ENCODE measurements around the gene OR2M7. TPM values are rescaled to one million over a fixed set of nuclear protein-coding genes. Genes with fewer than 3 reads are reported as not detected.

OR2M7 gene, protein sequence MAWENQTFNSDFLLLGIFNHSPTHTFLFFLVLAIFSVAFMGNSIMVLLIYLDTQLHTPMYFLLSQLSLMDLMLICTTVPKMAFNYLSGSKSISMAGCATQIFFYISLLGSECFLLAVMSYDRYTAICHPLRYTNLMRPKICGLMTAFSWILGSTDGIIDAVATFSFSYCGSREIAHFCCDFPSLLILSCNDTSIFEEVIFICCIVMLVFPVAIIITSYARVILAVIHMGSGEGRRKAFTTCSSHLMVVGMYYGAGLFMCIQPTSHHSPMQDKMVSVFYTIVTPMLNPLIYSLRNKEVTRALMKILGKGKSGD
- not detected in 2 replicates for total RNA-seq

DNA sequence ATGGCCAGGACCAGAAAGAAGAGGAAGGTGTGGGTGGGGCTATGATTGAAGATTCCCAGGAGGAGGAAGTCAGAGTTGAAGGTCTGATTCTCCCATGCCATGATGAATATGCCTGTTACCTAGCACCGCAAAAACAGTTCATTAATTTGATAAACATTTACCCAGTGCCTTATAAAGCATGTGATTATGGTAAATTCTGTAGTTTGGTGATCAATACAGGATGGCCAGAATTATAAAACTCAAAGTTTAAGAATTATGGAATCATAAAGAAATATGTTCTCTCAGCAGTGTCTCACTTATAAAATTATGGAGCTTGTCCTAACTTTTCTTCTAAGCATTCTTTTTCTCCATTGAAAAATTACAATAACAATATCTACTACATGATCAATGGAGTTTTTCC, at the start of gene OR2M7:
OR2M7 (minus strand) TSS at position 101 of the 400 bp plus-strand sequence; CDS start at position 101, 0 bp downstream.

DNA sequence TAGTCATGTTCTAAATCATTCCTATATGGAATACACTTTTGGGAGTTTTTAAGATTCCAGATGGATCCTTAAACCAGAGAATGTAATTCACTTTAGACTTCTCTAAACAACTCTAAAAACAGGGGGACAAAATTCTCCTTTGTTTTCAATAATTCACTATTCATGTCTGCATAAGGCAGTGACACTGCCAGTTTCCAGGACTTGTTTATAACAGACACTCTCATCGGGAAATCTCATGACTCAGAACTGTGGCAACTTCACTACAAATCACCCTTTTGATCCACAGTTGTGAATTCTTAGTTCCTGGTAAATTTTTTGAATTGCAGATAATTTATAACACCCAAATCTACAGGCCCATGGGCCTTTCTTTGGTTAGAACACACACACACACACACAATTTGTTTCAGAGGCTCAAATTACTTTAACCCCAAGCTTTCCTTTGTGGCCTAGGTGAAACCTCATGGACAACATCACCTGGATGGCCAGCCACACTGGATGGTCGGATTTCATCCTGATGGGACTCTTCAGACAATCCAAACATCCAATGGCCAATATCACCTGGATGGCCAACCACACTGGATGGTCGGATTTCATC, 36.9 kb upstream of the OR2M7 start, which contains the start of gene OR2T4:
OR2T4 (plus strand) TSS at position 545 of the 595 bp plus-strand sequence; CDS start at position 545, 0 bp downstream.

DNA sequence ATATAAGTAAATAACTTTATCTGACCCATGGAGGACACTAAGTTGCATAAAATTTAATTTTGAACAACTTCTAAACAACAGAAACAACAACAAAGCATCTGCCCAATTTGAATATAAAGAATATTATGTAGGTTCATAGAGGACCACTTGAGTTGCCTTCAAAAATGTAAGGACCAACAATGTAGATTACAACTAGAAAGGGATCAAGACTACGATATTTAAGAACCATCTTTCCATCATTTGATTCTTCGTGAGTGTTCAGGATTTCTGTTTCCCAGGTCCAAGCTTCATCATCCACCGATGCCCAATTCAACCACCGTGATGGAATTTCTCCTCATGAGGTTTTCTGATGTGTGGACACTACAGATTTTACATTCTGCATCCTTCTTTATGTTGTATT, 24.1 kb upstream of the OR2M7 start, which contains the start of gene OR14C36:
OR14C36 (plus strand) TSS at position 301 of the 400 bp plus-strand sequence; CDS start at position 301, 0 bp downstream.

DNA sequence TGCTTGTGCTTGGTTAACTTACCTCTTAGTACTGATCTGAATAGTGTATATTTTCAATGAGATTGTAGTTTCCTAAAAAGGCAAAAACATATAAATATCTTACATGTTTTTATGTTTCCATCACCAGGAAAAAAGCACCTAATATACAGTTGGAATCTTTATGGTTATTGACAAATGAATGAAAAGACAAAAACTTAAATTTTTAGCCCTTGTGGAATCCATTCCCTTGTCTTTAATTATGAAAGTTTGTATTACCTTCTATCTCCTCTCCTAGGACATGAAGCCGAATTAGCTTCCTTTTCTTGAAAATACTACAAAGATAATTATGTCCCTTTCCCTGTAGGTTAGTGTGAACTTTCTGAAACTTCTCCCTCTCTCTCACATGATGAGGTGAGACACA, 21.0 kb downstream of the OR2M7 start, which contains the start of gene OR2T12:
OR2T12 (minus strand) TSS at position 101 of the 400 bp plus-strand sequence. CDS start 7,846 bp downstream, outside the sequence.

GRCh38 chr1:248277876-248278275, 46.5 kb downstream of the OR2M7 start, which contains the start of gene OR2T33:
Gene OR2T33, minus strand, starts transcription at chr1:248277976. Its CDS starts 4,162 bp downstream, at chr1:248273814.

Other genes starting within 250 kb of the OR2M7 start
- gene OR2L13, start 229.4 kb downstream of the OR2M7 start, total RNA-seq, result not detected in 2 replicates
- not detected in 2 replicates for gene OR2M5, start 179.4 kb downstream of the OR2M7 start, total RNA-seq
- gene OR2M2, start 149.7 kb downstream of the OR2M7 start, total RNA-seq, result not detected in 2 replicates
- not detected in 2 replicates for gene OR2M3, start 127.3 kb downstream of the OR2M7 start, total RNA-seq
- not detected in 2 replicates for gene OR2M4, start 93.2 kb downstream of the OR2M7 start, total RNA-seq
- 0.13 and 0.33 TPM in 2 replicates for gene OR2T33, start 46.6 kb downstream of the OR2M7 start, total RNA-seq
- gene OR2T12, start 21.1 kb downstream of the OR2M7 start, total RNA-seq, result not detected in 2 replicates
- gene OR14C36, start 24.2 kb upstream of the OR2M7 start, total RNA-seq, result not detected in 2 replicates
- not detected in 2 replicates for gene OR2T4, start 37.1 kb upstream of the OR2M7 start, total RNA-seq
- not detected in 2 replicates for gene OR2T6, start 51.2 kb upstream of the OR2M7 start, total RNA-seq
- not detected in 2 replicates for gene OR2T1, start 78.5 kb upstream of the OR2M7 start, total RNA-seq
- not detected in 2 replicates for gene OR2T2, start 121.1 kb upstream of the OR2M7 start, total RNA-seq
- gene OR2T3, start 148.8 kb upstream of the OR2M7 start, total RNA-seq, result not detected in 2 replicates
- not detected in 2 replicates for gene OR2T5, start 164.0 kb upstream of the OR2M7 start, total RNA-seq
- gene OR2G6, start 183.5 kb upstream of the OR2M7 start, total RNA-seq, result not detected in 2 replicates
- gene OR2T29, start 238.2 kb upstream of the OR2M7 start, total RNA-seq, result not detected in 2 replicates